ENCODE data around the gene AEBP1.
"Not testable (repeated sequence)": the region's sequence is repeated elsewhere in the genome, so short reads cannot be mapped to it uniquely, and the experiment has no call there.

Gene AEBP1

DNA sequence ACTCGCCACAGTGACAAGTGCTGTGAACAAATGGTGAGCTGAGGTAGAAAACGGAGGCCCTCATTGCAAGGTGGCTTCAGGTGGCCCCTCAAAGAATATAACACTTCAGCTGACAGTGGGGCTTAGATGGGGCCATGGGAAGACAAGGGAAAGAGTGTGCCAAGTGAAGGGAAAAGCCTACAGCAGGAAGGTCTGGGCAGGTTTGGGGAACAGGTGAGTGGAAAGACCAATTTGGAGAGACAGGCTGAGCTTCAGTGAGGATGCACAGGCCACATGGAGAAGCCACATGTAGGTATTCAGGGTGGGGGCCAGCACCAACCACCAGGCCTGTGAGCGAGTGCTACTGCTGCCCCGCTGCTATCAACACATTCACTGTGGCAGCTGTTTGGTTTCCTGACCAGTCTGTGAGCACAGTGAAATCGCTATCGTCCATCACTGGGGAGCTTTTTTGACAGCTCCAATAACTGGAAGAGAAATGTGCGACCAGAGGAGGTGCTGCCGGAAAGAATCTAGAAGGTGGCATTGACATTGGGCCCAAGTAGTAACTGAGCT, 15.8 kb downstream of the AEBP1 start:
- Histone ChIP-seq H3K27me3 (ENCODE audit: control insufficient read depth, insufficient read depth, low read length) (peaks cover 6% of the 10 kb centered on the region), H3K9ac (ENCODE audit: low read depth, low read length) (no peak overlapping the region), H3K9me3 (ENCODE audit: control insufficient read depth, insufficient read depth, low read length) (no peaks in the 10 kb centered on the region), H3K36me3 (ENCODE audit: control insufficient read depth, insufficient read depth, low read length) (peaks cover 49% of the 10 kb centered on the region), H3K4me1 (ENCODE audit: control insufficient read depth, insufficient read depth, low read length) (no peaks in the 10 kb centered on the region), H3K4me3 (ENCODE audit: low read depth, low read length) (no peak overlapping the region)

DNA sequence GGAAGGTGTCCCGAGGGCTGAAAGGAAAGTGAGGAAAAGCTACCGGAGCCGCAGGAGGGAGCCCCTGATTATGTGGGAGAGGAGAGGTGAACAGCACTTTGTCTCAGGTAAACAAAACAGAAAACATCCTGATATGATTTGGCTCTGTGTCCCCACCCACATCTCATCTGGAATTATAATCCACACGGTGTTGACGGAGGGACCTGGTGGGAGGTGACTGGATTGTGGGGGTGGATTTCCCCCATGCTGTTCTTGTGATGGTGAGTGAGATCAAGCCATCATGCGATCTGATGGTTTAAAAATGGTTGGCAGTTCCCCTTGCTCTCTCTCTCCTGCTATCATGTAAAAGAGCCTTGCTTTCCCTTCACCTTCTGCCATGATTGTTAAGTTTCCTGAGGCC, 16.2 kb downstream of the AEBP1 start:
- peaks cover 10% of the 10 kb centered on the region for H3K27me3 ChIP-seq (ENCODE audit: control insufficient read depth, insufficient read depth, low read length)
- no peaks in the 10 kb centered on the region for H3K9me3 ChIP-seq (ENCODE audit: control insufficient read depth, insufficient read depth, low read length)
- no peak overlapping the region for H3K9ac ChIP-seq (ENCODE audit: low read depth, low read length)
- no peak overlapping the region for H3K4me3 ChIP-seq (ENCODE audit: low read depth, low read length)
- H3K4me1 ChIP-seq (ENCODE audit: control insufficient read depth, insufficient read depth, low read length) = no peaks in the 10 kb centered on the region
- peaks cover 44% of the 10 kb centered on the region for H3K36me3 ChIP-seq (ENCODE audit: control insufficient read depth, insufficient read depth, low read length)

DNA sequence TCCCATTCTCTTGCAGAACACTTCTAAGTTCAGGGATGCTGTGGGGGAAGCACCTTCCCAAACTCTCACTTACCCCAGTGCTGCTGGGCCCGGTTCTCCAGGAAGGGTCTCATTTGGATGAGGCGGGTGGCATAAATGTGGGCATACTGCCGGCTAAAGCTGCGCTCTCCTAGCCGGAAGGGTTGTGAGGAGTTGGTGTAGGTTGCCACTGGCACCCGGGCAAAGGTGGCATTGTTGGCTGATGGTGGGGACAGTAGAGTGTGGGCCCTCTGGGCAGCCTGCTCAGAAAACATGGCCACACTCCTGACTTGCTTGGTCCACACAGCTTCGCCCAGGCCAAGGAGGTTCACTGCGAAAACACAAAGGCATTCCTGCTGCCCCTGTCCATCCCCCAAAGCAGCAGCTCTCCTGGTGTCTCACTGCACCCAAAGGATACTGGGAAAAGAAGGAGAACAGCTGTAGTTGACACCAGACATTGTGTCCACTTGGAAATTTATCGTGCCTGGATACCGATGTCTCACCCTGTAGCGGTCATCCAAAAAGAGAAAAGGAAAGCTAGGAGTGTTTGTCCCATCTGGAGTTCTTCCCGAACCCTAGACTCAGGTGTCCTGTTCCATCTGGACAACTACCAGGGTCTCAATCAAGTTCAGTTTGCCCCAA, 17.7 kb downstream of the AEBP1 start:
- H3K9ac ChIP-seq (ENCODE audit: low read depth, low read length) = no peak overlapping the region
- H3K4me1 ChIP-seq (ENCODE audit: control insufficient read depth, insufficient read depth, low read length) = no peaks in the 10 kb centered on the region
- peaks cover 29% of the 10 kb centered on the region for H3K36me3 ChIP-seq (ENCODE audit: control insufficient read depth, insufficient read depth, low read length)
- H3K27me3 ChIP-seq (ENCODE audit: control insufficient read depth, insufficient read depth, low read length) = peaks cover 10% of the 10 kb centered on the region
- peak overlapping the region; percentile 5 for H3K4me3 ChIP-seq (ENCODE audit: low read depth, low read length)
- H3K9me3 ChIP-seq (ENCODE audit: control insufficient read depth, insufficient read depth, low read length) = no peaks in the 10 kb centered on the region

GRCh38 chr7:44122529-44122928, 18.4 kb downstream of the AEBP1 start:
- H3K9me3 ChIP-seq (ENCODE audit: control insufficient read depth, insufficient read depth, low read length) = no peaks in the 10 kb centered on the region

DNA sequence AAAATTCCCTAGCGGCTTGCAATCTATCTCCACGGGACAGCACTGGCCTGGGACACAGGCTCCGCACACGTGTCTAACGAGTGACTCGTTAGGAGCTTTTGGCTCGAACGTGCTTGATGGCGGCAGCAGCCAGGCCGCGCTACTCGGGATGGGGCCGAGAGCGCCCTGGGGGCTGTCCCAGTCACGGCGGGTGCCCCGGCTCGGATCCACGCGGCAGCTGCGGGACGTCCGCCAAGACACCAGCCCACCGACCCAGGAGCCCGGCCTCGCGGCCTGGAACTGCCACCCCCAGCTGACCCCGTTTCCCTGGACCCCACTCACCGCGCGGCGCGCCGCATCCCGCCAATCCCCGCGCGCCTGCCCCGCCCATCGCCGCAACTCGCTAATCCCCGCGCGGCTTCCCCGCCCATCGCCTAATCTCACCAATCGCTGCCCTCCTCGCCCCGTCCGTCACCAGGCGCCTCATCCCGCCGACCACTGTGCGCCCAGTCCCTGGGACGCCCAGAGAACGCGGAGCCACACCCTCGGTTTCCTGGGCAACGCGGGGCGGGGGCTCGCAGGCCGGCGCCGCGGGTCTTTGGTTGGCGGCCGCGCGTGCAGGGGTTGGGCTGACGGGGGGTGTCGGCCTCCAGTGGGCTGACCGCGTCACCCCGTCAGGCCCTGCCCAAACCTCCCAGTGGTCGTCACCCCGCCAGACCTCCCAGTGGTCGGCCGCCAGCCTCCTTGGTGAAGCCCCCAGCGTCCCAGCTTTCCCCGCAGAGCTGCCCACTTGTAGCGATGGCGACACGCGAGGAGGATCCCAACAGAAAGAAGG, 19.3 kb downstream of the AEBP1 start, which contains the start of gene POLD2:
POLD2 (minus strand) TSS at position 359 of the 814 bp plus-strand sequence. CDS start 1,495 bp downstream, outside the sequence.
- no peaks in the 10 kb centered on the region for H3K9me3 ChIP-seq (ENCODE audit: control insufficient read depth, insufficient read depth, low read length)
- H3K36me3 ChIP-seq (ENCODE audit: control insufficient read depth, insufficient read depth, low read length) = peaks cover 19% of the 10 kb centered on the region
- no peaks in the 10 kb centered on the region for H3K4me1 ChIP-seq (ENCODE audit: control insufficient read depth, insufficient read depth, low read length)
- H3K4me3 ChIP-seq (ENCODE audit: low read depth, low read length) = peak within 1 kb of the TSS; percentile 88
- peak within 1 kb of the TSS; percentile 61 for H3K9ac ChIP-seq (ENCODE audit: low read depth, low read length)
- H3K27me3 ChIP-seq (ENCODE audit: control insufficient read depth, insufficient read depth, low read length) = peaks cover 10% of the 10 kb centered on the region

More at GRCh38 chr7:44122529-44122928, 18.4 kb downstream of the AEBP1 start:
- Histone ChIP-seq H3K4me1 (ENCODE audit: control insufficient read depth, insufficient read depth, low read length) (no peaks in the 10 kb centered on the region), H3K9ac (ENCODE audit: low read depth, low read length) (peak overlapping the region; percentile 61), H3K4me3 (ENCODE audit: low read depth, low read length) (peak overlapping the region; percentile 88), H3K36me3 (ENCODE audit: control insufficient read depth, insufficient read depth, low read length) (peaks cover 23% of the 10 kb centered on the region), H3K27me3 (ENCODE audit: control insufficient read depth, insufficient read depth, low read length) (peaks cover 10% of the 10 kb centered on the region)

GRCh38 chr7:44124822-44125202, 20.7 kb downstream of the AEBP1 start:
- peaks cover 9% of the 10 kb centered on the region for H3K36me3 ChIP-seq (ENCODE audit: control insufficient read depth, insufficient read depth, low read length)

GRCh38 chr7:44126574-44126973, 22.4 kb downstream of the AEBP1 start:
- not testable (repeated sequence) for H3K4me3 ChIP-seq (ENCODE audit: low read depth, low read length); H3K9ac ChIP-seq (ENCODE audit: low read depth, low read length); H3K4me1 ChIP-seq (ENCODE audit: control insufficient read depth, insufficient read depth, low read length); H3K36me3 ChIP-seq (ENCODE audit: control insufficient read depth, insufficient read depth, low read length); H3K9me3 ChIP-seq (ENCODE audit: control insufficient read depth, insufficient read depth, low read length)
- H3K27me3 ChIP-seq (ENCODE audit: control insufficient read depth, insufficient read depth, low read length) = peaks cover 10% of the 10 kb centered on the region

More at GRCh38 chr7:44124822-44125202, 20.7 kb downstream of the AEBP1 start:
- peaks cover 10% of the 10 kb centered on the region for H3K27me3 ChIP-seq (ENCODE audit: control insufficient read depth, insufficient read depth, low read length)
- no peaks in the 10 kb centered on the region for H3K4me1 ChIP-seq (ENCODE audit: control insufficient read depth, insufficient read depth, low read length)
- no peak overlapping the region for H3K9ac ChIP-seq (ENCODE audit: low read depth, low read length)
- H3K9me3 ChIP-seq (ENCODE audit: control insufficient read depth, insufficient read depth, low read length) = no peaks in the 10 kb centered on the region
- no peak overlapping the region for H3K4me3 ChIP-seq (ENCODE audit: low read depth, low read length)

DNA sequence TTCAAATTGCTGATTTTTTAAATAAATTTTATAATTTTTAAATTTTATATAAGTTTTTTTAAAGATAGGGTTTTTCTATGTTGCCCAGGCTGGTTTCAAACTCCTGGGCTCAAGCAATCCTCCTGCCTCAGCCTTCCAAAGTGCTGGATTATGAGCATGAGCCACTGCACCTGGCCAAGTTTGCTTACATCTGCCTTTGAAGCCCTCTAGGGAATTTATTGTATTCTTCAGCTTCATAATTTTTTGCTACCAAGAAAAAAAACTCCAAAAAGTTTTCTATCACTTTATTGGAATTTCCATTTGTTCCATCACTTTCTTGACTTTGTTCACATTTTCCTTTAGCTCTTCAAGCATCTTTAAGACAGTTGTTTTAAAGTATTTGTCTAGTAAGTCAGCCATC, 23.0 kb downstream of the AEBP1 start:
- no peak overlapping the region for H3K9ac ChIP-seq (ENCODE audit: low read depth, low read length)
- H3K36me3 ChIP-seq (ENCODE audit: control insufficient read depth, insufficient read depth, low read length) = no peaks in the 10 kb centered on the region
- no peaks in the 10 kb centered on the region for H3K9me3 ChIP-seq (ENCODE audit: control insufficient read depth, insufficient read depth, low read length)
- H3K4me1 ChIP-seq (ENCODE audit: control insufficient read depth, insufficient read depth, low read length) = no peaks in the 10 kb centered on the region
- peaks cover 10% of the 10 kb centered on the region for H3K27me3 ChIP-seq (ENCODE audit: control insufficient read depth, insufficient read depth, low read length)
- H3K4me3 ChIP-seq (ENCODE audit: low read depth, low read length) = no peak overlapping the region

DNA sequence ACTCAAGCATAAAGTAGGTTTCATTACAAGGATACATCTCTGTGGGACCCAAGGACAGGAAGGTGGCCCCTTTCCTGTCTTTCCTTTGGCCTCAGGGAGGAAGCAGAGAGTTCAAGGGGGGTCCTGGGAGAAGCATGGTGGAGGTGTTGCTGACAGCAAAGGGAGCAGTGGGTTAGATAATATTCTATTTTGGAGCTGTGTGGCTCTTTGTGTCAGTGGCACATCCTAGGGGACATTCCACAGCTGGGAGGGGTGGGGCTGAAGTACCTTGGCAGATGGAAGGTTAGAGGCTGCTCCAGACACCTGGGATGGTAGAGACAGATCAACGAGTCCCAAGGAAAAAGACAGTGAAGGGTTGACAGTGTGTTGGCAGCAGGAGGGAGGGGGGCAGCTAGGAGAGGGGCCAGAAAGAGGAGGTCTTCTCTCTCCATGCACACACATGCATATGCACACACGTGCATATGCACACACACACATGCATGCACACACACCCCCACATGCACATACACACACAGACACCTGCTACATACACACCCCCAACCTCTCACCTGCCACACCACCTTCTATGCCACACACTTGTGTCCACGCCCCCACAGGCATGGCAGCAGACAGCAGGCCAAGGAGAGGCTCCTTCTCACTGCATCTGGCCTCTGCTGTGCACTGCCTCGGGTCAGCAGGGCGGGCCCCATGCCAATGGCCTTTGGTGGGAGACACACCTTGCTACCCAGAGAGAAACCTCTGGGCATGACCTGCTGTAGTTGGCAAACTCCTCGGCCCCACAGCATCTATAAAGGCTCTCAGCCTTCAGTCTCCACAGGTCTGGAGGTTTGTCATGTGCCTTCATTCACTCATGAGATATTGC, 24.8 kb downstream of the AEBP1 start:
- no peaks in the 10 kb centered on the region for H3K9me3 ChIP-seq (ENCODE audit: control insufficient read depth, insufficient read depth, low read length)
- no peaks in the 10 kb centered on the region for H3K4me1 ChIP-seq (ENCODE audit: control insufficient read depth, insufficient read depth, low read length)
- no peaks in the 10 kb centered on the region for H3K36me3 ChIP-seq (ENCODE audit: control insufficient read depth, insufficient read depth, low read length)
- no peak overlapping the region for H3K9ac ChIP-seq (ENCODE audit: low read depth, low read length)
- no peak overlapping the region for H3K4me3 ChIP-seq (ENCODE audit: low read depth, low read length)
- peaks cover 9% of the 10 kb centered on the region for H3K27me3 ChIP-seq (ENCODE audit: control insufficient read depth, insufficient read depth, low read length)

DNA sequence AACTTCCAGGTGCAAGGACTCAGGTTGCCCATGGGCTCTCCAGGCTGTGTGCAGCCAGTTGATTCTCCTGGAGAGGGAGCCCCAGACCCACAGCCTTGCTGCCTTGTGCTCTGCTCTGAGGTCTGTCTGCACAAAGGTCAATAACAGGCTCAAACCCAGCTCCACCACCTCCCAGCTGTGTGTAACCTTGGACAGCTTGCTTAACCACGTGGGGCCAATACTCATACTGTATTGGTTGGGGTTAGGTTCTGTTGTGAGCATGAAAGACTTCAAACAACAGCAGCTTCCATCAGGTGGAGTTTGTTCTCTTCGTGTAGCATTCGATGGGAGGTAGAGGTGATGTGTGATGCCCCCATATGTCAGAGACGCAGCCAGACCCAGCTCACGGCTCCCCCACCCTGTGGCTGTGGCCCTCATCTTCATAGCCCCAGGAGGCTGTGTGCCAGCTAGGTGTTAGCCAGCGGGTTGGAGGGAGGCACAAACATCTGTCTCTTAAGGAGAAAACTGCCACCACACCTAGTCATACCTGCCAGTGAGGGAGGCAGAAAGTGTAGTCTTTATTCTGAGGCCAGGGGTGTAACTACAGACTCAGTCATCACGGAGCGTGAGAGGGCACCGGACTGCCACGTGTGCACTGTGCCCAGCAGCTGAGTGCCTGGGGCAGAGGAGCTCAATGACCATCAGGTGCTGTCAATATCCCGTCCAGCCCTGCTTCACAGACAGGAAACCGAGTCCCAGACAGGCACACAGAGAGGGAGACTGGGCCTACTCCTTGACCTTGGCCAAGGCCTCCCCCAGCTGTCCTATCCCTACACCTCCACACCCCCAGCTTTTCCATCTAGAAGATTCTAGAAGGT, 27.3 kb downstream of the AEBP1 start:
- Histone ChIP-seq H3K27me3 (ENCODE audit: control insufficient read depth, insufficient read depth, low read length) (peaks cover 6% of the 10 kb centered on the region), H3K9ac (ENCODE audit: low read depth, low read length) (no peak overlapping the region), H3K4me1 (ENCODE audit: control insufficient read depth, insufficient read depth, low read length) (no peaks in the 10 kb centered on the region), H3K36me3 (ENCODE audit: control insufficient read depth, insufficient read depth, low read length) (no peaks in the 10 kb centered on the region), H3K9me3 (ENCODE audit: control insufficient read depth, insufficient read depth, low read length) (no peaks in the 10 kb centered on the region), H3K4me3 (ENCODE audit: low read depth, low read length) (no peak overlapping the region)

Measured in iPS-15b (cell line).